ENCODE data around the gene SSR4. TPM values are rescaled to one million over a fixed set of nuclear protein-coding genes. Genes with fewer than 3 reads are reported as not detected.

The SSR4 gene
- total and polyA plus RNA-seq, 2 of the 8 experiments (the other 6 are each of a cell fraction or from before 2014, with no cell fraction given): 168 to 642 TPM

GRCh38 chrX:153825042-153825441 is 30.6 kb downstream of the SSR4 start:
- no peaks in the 10 kb centered on the region; a peak in 2 of 7 replicates for H3K27me3 ChIP-seq (replicated peaks in 1 of 4; ENCODE audit: control insufficient read depth in 3 of 4, extremely low read depth in 1 of 4, insufficient read depth in 3 of 4, low read length in 3 of 4)
- peak overlapping the region; percentile 50; the same call in 1 of the 2 replicates for H2BK12ac ChIP-seq (ENCODE audit: low read depth, low read length)
- H3K79me2 ChIP-seq (ENCODE audit: control insufficient read depth in 1 of 2, insufficient read depth in 2 of 2, low read length in 2 of 2): peaks cover 26 to 83% of the 10 kb centered on the region in 2 experiments
- no peak for TF ChIP-seq ASH2L (IDR thresholded peaks at IDR 0.05; ENCODE audit: low read length)
- TF ChIP-seq TAF1 (IDR thresholded peaks at IDR 0.05; ENCODE audit: low read depth, low read length): no peak
- TF ChIP-seq YY1 (IDR thresholded peaks at IDR 0.05; ENCODE audit: low read depth, low read length): no peak
- H4K5ac ChIP-seq (ENCODE audit: insufficient read length, low read depth, low read length): no peak overlapping the region
- H3K4me1 ChIP-seq (replicated peaks in 1 of 4; ENCODE audit: control insufficient read depth in 3 of 4, insufficient read depth in 4 of 4, low read length in 3 of 4): peaks cover 6 to 23% (median 15%) of the 10 kb centered on the region in 4 experiments; a peak in 6 of 7 replicates
- peaks cover 0 to 2% of the 10 kb centered on the region in 2 experiments for H4K20me1 ChIP-seq (replicated peaks in 1 of 2; ENCODE audit: control insufficient read depth in 1 of 2, insufficient read depth in 2 of 2, low read length in 2 of 2)
- no peak overlapping the region for H2BK120ac ChIP-seq (replicated peaks; ENCODE audit: low read depth, low read length)
- no peak overlapping the region for H3K23ac ChIP-seq (ENCODE audit: insufficient read length)
- H3K4ac ChIP-seq (replicated peaks; ENCODE audit: insufficient read length, low read depth, low read length): no peak overlapping the region
- H2BK15ac ChIP-seq (ENCODE audit: low read length): no peak overlapping the region
- no peak overlapping the region for H2AFZ ChIP-seq (ENCODE audit: low read length)
- peak overlapping the region; percentile 53; the same call in 1 of the 2 replicates for H2AK5ac ChIP-seq (ENCODE audit: low read depth, low read length)
- peak overlapping the region; percentile 68; the same call in 1 of the 2 replicates for H4K8ac ChIP-seq (ENCODE audit: extremely low read depth, insufficient read depth, low read length)
- POLR2A ChIA-PET (ENCODE audit: partially characterized antibody): interaction anchor here (1.0 to 2.1 kb wide), 2 partner anchors 14 to 84 kb away, joined by 4 to 5 read pairs; no protein-coding TSS in a partner anchor
- no peak overlapping the region for H2BK20ac ChIP-seq (ENCODE audit: low read length)
- CTCF ChIA-PET (ENCODE audit: partially characterized antibody): interaction anchor here (1.1 to 1.2 kb wide), 2 partner anchors 18 to 20 kb away, joined by 3 to 5 read pairs; no protein-coding TSS in a partner anchor
- no peaks in the 10 kb centered on the region; the same call in 1 of the 2 replicates for H3K79me1 ChIP-seq (ENCODE audit: low read depth, low read length)
- WGBS, 2 experiments (ENCODE audit: extremely low coverage in 1 of 2, insufficient coverage in 1 of 2, insufficient read length in 1 of 2, insufficient replicate concordance in 2 of 2, low coverage in 1 of 2, low lambda C conversion rate in 2 of 2, missing lambda C conversion rate in 1 of 2): 79% methylated on average over 4 of the region's 8 CpGs; no CpG with 5 or more reads in 1 of the 2 experiments
- FAIRE-seq: no peak
- 0 out of 2 replicates have a peak overlapping the region, but pooled peaks have one; percentile 52 for H2BK5ac ChIP-seq (ENCODE audit: low read depth, low read length)
- no peak overlapping the region for H3K27ac ChIP-seq (ENCODE audit: low read depth, low read length)
- no peak overlapping the region; a peak in 1 of 8 replicates for H3K4me3 ChIP-seq (ENCODE audit: extremely low read depth in 1 of 4, insufficient read depth in 2 of 4, low read depth in 3 of 4, low read length in 4 of 4)
- H3K18ac ChIP-seq (ENCODE audit: extremely low read depth, low read length): no peak overlapping the region; the same call in 1 of the 2 replicates
- H3K4me2 ChIP-seq (ENCODE audit: insufficient read depth in 1 of 2, low read depth in 2 of 2, low read length in 2 of 2): peak overlapping the region in 1 of 2 experiments; percentile 15; a peak in 2 of 4 replicates
- no peaks in the 10 kb centered on the region for H3K23me2 ChIP-seq (ENCODE audit: low read depth, low read length)
- no peak overlapping the region for H3K9ac ChIP-seq (replicated peaks in 1 of 4; ENCODE audit: extremely low read depth in 1 of 4, low read depth in 3 of 4, low read length in 3 of 4)
- no peak for DNase-seq (ENCODE audit: low read depth in 1 of 2, low spot score in 2 of 2)
- H3K9me3 ChIP-seq (ENCODE audit: insufficient read depth in 2 of 2, low read depth in 1 of 2, low read length in 1 of 2): no peaks in the 10 kb centered on the region
- H4K91ac ChIP-seq (replicated peaks; ENCODE audit: insufficient read length, low read length): no peak overlapping the region
- H3K14ac ChIP-seq (ENCODE audit: insufficient read length): no peak overlapping the region
- H3K36me3 ChIP-seq (ENCODE audit: control insufficient read depth in 2 of 4, insufficient read depth in 4 of 4, low read length in 3 of 4): no peaks in the 10 kb centered on the region; a peak in 1 of 8 replicates
- H3K56ac ChIP-seq (replicated peaks; ENCODE audit: insufficient read length, low read depth, low read length): no peak overlapping the region

Measured in H1 (cell line).